Tongue (tissue), 2 donors: Measurements from ENCODE around the gene TRIM62. TPM values are rescaled to one million over a fixed set of nuclear protein-coding genes. Genes with fewer than 3 reads are reported as not detected.

Experiments
- DNase-seq: peaks from one replicate; pipeline ENCODE4 v3.0.0-alpha.2; 2015
- total RNA-seq: library from RNA; depleted of rRNA; stranded (reverse); fragments of >200 nt; gene quantifications from one replicate; pipeline ENCODE4 v1.2.3, GENCODE V29; 2014

Gene TRIM62
- total RNA-seq, 1 donor from 2014 or later: 4.4 TPM

DNA sequence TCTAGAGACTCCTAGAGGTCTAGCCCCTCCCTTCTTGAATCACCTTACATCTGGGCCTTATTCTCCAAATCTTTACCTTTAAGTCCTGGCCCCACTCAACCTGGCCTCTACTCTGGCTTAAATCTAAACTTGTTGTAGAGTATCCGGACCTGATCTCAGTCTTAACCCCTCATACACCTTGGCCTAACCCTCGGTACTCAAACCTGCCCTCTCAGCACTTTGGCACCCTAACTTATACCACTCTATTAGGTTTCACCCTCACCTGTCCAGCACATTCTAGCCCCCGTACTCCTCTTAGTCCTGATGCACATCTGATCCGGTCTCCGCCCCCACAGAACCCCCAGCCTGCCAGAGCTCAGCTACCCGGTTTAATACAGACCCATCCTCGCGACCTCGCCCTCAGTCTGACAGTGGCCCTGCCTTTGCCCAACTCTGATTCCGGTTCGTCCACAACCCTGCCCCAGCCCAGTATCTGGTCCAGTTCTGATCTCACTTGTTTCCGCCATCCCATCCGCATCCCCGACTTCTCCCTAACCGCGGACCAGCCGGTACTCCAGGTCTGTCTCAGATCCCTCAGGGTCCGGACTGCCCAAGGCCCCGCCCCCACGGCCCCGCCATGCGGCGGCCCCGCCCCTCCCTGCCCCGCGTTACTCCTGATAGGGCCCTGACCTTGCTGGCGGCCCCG, 1.5 kb downstream of the TRIM62 start:
- peak; percentile 96 for DNase-seq

DNA sequence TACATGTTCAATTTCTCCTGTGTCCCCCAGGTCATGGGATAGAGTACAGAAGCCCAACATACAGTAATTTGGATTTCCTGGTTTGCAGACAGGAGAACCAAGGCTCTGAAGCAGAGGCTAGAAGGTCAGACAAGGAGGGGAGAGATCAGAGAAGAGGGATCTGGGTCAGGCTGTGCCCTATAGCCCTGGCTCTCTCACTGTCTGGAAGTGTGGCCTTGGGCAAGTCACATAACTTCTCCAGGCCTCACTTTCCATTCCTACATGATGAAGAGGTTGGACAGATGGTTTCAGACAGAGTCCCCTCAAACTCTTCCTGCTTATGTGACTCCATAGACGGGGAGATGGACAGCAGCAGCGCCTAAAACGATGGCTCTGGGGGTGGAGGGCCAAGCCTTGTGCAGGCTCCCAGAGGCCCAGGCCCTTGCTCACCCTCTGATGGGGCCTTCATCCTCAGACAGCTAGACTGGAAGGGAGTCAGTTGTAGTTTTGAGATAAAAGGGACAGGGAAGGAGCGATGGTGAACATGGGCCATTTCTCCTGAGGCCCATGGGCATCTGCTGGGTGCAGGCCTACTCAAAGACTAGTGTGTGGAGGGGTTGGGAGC, 2.9 kb downstream of the TRIM62 start:
- DNase-seq: no peak

DNA sequence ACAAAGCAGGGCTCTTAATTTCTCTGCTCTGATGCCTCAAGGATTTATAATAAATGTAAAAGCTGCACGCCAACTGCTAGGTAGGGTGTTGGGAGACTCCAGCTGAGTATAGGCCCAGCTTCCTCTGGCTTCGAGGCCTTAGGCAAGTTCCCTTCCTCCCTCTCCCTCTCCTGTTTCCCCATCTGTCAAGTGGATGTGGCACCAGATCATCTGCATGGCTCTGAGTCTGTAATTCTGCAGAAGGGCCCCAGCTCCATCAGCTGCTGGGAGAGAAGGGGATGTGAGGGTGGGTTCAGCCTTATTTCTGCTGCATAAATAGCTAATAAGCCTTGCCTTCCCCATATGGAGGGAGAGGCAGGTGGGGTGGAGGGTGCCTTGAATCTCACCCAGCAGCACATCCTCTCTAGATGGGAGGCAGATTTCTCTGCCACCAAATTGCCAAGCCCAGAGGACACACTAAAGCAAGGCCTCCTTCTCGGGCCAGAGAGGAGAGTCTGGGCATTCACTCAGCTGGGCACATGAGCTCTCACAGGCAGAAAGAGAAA, 3.8 kb downstream of the TRIM62 start:
- DNase-seq: no peak

DNA sequence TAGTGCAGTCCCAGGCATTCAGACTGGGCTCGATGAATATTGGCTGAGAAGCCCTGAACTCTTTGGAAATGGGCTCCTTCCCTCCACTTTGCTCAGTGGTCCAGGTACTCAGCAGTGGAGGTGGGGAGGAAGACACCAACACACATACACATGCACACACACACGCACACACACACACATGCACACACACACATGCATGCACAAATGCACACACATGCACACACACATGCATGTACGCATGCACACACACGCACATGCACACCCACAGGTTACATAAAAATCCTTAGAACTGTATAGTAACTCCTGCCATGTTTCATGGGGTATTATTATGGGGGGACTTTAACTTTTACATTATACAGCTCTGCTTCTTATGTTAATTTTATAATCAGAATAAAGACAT, 5.0 kb downstream of the TRIM62 start:
- no peak for DNase-seq

DNA sequence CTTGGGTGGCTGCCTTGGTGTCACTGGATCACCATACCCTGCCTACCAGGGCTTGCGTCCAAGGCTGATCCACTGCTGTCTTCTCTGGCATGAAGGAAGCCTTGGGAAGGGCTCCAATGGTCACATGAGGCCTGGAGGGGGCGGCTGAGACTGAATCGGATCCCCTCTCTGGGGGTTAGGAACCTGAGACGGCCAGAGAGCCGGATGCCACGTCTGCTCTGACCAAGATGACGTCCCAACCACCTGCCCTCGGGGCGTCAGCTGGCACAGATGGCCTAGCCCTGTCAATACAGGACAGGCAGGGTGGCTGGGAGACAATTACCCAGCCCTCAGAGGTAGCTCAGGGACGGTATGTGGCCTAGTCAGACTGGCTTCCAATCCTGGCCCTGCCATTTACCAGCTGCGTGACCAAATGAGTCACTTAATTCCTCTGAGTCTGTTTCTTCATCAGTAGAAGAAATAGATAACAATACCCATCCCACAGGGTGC, 5.4 kb downstream of the TRIM62 start:
- DNase-seq: peak; percentile 96

DNA sequence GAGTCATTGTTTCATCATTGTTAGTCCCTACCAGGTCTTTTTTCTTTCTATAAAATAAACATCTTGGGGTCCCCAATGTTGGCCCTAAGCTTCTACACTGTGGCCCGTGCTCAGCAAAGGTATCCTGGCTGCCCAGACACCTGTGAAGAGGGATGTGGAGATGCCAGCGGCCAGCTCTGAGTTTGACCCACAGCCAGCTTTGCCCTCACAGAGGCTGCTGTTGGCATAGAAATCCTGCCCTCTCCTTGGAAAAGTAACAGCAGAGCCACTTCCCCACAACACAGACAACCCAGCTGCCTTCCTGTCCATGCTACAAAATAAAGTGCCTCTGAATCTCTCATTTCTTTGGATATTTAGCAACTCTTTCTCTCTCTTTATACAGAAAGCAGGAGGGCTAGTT, 6.0 kb downstream of the TRIM62 start:
- DNase-seq: no peak

DNA sequence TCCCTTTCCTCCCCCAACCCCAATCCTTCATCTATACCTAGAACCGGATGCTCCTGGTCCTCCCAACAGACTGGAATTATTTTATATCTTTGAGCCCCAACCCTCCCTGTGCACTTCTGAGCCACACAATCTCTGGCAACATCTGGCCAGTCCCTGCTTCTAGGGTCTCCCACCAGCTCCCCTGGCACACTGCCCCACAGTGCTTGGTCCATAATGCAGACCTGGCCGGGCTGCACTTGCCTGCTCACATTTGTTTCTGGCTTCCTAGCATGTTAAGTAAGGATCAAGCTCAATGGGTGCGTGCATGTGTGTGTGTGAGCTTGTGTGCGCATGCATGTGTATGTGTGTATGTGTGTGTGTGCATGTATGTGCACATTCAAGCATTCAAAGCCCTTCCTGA, 8.8 kb downstream of the TRIM62 start:
- DNase-seq: no peak

DNA sequence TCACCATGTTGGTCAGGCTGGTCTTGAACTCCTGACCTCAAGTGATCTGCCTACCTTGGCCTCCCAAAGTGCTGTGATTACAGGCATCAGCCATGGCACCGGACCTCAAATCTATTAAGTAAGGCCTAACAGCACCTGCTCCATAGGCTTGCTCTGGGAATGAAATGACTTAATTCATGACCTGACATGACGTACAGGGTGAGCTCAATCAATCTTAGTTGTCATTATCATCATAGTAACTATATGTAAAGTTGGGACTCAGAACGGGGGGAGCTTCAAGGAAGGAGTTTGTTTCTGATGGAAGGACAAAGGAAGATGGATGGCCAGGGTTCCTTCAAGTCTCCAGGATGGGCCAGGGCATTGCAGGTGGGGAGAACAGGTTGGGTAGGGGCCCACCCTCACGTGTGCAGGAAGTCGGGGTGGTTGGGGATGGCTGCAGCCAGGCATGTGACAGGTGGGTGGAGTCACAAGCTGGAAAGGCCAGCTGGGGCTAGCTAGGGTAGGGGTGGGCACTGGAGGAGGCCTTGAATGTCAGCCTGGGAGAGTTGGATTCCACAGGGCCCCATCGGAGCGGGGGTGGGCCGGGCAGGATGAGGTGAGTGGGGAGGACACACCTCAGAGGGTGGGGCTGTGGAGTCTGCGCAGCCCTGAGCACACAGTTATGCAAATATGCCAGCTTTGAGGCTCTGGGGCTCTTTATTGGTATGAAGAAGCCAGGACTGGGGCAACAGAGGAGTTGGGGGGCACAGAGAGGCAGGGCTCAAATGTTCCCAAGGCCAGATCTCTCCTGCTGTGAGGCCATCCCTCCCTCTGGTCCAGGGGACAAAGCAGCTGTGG, 9.6 kb downstream of the TRIM62 start:
- DNase-seq: no peak

DNA sequence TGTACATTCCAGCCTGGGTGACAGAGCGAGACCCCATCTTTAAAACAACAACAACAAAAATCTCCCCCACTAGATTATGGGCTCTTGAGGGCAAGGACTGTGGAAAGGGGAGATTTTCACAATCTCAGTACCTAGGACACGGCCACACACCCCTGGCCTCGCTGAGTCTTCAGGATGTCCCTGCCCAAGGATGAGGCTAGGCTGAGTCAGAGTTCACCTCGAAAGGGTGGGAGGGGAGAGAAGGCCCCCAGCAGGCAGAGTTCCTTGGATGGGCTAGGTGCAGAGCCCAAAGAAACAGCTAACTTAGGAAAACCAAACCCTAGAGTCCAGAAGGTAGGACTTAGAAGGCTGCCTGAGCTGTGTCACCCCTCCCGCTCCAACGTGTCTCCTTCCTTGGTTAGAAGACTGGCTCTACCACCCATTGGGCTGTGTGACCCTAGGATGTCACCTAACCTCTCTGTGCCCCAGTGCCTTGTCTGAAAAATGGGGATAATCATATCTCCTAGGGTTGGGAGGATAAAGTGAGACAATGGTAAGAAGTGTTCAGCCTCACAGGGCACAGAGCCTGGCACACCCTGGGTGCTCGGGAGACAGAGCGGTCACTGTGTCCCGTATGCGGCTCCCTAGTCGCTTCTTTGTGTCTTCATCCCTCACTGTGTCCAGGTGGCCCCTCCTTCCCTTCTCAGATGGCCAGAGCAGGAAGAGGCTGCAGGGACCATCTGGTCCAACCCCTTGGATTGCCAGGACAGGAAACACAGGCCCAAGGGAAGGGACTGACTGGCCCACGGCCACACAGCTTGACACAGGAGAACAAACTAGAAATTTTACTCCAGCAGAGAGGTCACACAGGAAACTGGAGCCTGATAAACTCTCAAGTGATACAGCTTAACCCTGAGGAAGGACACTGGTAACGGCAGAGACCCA, 11.2 kb downstream of the TRIM62 start:
- no peak for DNase-seq

DNA sequence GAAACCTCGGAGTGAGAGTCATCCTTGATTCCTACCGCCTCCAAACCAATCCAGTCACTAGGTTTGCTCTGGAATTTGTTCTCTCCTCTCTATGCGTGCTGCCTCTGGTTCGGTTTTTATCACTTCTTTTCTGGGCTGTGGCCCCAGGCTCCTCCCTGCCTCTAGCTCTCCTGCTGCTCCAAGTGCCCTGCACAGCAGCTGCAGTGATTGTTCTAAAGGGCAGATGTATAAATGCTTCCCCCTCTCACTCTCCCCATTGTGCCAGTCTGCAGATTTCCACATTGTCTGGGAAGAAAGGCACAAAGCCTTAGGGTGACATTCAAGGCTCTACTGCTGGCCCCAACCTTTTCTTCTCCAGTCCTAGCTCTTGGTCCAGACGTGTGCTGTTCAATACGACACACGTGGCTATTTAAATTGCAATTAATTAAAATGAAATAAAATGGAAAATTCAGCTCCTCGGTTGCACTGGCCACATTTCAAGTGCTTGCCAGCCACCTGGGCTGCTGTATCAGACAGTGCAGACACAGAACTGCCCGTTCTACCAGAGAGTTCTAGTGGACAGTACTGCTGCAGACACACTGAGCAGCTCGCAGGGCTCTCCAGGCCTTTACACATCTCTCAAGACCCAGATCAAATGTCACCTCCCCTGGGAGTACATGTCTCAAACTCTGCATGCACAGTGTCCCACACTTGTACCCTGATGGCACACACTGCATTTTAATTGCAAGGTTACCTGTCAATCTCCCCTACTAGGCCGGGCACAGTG, 12.4 kb downstream of the TRIM62 start:
- DNase-seq: peak; percentile 56

DNA sequence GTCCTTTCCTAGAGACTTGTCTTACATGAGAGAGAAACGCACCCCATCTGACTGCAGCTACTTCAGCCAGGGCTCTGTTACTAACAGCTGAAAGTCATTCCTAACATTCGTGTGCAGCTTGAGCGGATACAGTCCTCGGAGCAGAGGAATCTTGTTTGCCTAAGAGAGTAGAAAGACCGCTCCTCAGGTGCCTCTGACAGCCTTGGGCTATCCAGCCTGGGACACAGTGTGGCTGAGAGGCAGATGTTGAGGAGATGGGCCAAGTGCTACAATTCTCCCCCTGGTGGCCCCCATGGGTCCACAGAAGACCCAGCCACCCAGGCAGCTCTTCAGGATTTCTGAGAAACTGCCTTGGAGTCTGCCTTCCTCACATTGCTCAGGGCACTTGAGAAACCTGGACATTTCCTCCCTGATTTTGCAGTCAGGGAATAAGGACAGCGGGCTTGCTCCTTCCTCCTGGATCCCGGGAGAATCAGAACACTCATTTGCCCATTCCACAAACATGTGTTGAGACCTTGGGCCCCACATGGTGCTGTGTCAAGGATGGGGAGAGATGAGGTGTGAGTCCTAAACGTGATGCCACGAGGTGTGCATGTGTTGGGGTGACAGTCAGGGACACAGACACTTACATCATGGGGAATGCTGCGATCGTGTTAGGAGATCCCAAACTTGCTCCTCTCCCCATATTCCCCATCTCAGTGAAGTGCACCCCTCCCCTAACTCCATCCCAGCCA, 13.1 kb downstream of the TRIM62 start:
- peak; percentile 76 for DNase-seq

DNA sequence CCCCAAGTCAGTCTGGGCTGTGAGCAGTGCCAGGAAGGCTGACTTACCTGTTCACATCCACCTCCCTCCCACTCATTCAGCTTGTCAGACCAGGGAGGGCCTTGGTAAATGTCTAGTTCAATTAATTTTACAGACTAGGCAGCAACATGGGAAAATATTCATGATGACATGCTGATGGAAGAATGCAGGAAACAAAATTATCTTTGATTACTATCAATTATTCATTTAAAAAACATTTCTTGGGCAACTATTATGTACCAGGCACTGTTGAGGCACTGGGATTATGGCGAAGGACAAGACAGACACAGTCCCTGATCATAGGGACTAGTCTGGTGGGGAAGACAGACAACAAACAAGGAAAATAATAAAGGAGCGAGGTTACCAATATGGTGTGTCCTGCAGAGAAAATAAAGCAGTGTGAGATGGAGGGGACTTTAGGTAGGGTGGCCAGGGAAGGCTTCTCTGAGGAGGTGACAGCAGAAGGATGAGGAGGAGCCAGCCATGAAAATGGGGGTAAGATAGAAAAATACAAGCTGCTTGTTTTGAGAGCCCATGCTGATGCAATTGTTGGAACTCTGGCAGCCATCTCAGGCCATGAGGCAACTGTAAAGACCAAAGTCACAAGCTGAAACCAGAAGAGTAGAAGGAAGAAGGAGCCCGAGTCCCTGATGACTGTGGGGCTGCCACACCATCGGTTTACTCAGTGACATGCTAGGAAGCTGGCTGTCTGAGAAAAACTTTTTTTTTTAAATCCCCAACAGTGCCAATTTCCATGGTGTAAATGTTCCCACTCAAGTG, 14.0 kb downstream of the TRIM62 start:
- no peak for DNase-seq

DNA sequence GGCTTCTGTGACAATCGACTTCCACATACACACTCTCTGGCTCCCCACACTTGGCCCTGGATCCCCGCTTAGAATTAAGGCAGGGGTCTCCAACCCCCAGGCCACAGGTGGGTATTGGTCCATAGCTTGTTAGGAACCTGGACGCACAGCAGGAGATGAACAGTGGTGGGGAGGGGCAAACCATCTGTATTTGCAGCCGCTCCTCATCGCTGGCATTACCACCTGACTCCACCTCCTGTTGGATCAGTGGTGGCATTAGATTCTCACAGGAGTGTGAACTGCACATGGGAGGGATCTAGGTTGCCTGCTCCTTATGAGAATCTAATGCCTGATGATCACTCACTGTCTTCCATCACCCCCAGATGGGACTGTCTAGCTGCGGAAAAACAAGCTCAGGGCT, 16.0 kb downstream of the TRIM62 start:
- DNase-seq: no peak

DNA sequence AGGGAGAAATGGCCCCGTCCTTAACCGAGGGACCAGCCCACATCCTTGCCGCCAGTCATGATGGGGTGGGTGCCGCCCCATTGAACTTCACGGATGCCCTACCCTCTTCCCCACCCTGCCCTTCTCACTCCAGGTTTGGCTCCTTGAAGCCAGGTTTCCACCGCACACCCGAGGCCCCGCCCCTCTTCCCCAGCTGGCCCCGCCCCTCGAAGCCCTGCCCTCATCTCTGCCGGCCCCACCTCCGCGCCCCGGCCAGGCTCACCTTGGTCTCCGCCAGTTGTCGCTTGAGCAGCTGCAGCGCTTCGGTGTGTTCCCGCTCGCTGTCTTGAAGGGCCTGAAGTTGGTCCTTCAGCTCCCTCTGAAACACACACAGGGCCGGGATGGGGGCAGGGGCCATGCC, 16.6 kb downstream of the TRIM62 start:
- DNase-seq: peak; percentile 66

DNA sequence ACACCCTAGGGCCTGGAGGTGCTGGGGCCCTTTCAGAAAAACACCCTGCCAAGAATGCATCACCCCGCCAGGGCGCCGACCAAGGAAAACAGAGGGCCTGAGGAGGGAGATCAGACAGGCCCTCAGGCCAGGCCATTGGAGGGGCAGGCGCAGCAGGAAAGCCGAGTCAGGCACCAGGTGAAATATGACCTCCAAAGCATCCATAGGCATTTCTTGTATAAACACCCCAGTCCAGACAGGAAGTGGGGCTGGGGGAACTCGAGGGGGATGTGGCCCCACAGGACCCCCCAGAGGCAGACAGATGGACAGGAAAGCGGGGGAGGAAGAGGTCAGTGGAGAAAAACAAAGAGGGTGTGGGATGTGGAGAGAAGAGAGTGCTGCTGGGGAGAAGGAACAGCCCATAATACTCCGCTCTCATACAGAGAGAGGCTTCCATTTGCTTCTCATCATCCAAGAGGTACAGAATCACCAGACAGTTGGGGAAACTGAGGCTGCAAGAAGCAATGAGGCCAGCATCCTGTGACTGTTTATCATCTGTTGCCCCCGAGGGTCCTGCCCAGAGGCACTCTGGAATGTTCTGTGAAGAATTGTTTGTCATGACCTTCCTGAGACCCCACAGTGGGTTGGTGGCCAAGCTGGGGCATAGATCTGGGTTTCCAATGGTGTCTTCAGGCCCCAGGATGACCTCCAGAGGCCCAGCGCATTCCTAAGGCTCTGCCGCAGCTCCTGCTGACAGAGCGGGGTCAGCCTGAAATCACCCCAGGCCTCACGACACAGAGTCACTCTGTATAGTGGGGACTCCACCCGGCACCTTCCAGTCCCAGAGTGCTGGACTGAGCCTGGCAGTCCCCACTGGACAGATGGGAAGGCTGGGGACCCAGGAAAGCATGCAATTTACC, 18.0 kb downstream of the TRIM62 start:
- peak; percentile 53 for DNase-seq

DNA sequence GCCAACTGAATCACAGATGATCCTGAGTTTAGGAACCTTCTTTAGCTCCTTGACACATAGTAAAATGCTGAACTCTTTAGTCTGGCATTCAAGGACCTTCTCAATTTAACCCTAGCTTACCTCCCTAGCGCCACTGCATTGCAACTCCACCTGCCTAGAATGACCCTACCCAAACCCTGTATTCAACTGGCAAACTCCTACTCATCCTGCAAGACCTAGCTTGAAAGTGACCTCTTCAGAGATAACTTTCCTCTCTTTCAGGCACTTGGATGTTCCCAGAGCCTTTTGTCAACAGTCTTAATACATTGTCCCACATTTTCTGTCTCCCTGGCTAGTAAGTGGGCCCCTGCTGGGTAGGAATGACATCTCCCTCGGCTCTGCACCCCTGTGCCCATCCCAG, 19.7 kb downstream of the TRIM62 start:
- DNase-seq: no peak

DNA sequence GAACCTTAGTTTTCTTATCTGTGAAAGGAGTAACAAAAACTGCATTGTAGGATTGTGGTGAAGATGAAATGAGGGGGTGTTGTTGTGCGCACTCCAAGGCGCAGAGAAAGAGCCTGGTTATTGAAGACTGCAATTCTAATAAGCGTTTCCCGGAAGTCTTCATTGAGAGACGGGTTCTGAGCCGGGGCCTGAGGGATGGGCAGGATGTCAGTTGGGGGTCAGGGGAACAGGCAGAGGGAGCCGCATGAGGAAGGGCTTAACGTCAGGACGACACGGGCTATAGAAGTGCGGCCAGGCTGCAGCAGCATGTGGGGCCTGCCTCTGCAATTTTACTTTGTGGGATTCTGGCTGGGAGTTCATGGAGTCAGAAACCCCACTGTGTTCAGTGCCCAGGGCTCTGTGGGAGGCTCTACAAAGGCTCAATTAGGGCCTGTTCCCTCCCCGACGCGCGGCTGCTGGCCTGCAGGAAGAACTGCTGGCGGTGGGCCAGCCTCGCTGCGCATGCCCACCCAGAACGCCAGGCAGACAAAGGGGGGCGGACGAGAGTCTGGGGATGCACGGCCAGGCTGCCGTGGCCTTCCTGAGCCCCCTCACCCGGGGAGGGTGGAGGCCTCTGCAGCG, 20.7 kb downstream of the TRIM62 start:
- peak; percentile 91 for DNase-seq

DNA sequence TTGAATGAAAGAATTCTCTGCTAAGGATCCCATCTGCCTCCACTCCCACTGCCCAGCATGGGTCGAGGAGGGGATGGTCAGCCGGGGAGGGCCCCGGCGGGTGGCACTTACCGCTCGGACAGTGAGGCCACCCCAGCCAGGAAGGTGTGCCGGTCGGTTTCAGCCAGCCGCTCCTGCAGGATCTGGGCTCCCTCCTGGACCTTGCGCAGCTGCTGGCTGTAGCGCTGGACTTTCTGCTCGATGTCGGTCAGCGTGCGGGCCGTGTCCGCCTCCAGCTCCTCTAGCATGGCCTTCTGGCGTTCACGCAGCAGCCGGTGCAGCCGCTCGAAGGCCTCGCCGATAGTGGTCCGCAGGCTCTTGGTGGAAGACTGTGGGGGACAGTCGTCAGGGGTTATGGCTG, 22.3 kb downstream of the TRIM62 start:
- no peak for DNase-seq
